Heart left ventricle (tissue), 16 donors: ENCODE data around the gene NAT8L. TPM values are rescaled to one million over a fixed set of nuclear protein-coding genes. Genes with fewer than 3 reads are reported as not detected.

Source experiments
- ATAC-seq, 4 donors: fragments of 200-7000 bp; cut with Tn5 transposase; one replicate each; pipeline ENCODE4 v1.9.1; 2020 to 2022; ENCODE audit warnings: moderate library complexity in 4 of 4, mild to moderate bottlenecking in 3 of 4, moderate number of reproducible peaks in 1 of 4
- DNase-seq, 5 donors: peaks; one replicate each; pipeline ENCODE4 v3.0.0-alpha.2; 2020
- H3K27ac ChIP-seq, 12 donors: fragments of 200-600 bp; sonication (generic) in 4 of 12; one replicate each; pipeline versions ENCODE4 v1.5.0 to v1.8.0; 2016 to 2022; ENCODE audit warnings: mild to moderate bottlenecking in 2 of 12
- H3K27me3 ChIP-seq, 9 donors: fragments of 200-600 bp; sonication (generic) in 2 of 9; one replicate each; pipeline versions ENCODE4 v1.5.1 to v1.8.0; 2016 to 2022; ENCODE audit warnings: mild to moderate bottlenecking in 3 of 9
- H3K36me3 ChIP-seq, 9 donors: fragments of 200-600 bp; sonication (generic) in 2 of 9; one replicate each; pipeline versions ENCODE4 v1.5.0 to v1.8.0; 2018 to 2022; ENCODE audit warnings: mild to moderate bottlenecking in 2 of 9
- H3K4me1 ChIP-seq, 12 donors: fragments of 200-600 bp; sonication (generic) in 4 of 12; one replicate each; pipeline versions ENCODE4 v1.5.0 to v1.8.0; 2016 to 2022; ENCODE audit warnings: mild to moderate bottlenecking in 3 of 12
- H3K4me3 ChIP-seq, 12 donors: fragments of 200-600 bp; sonication (generic) in 4 of 12; one replicate each; pipeline versions ENCODE4 v1.5.0 to v1.8.0; 2017 to 2022; ENCODE audit warnings: mild to moderate bottlenecking in 9 of 12, moderate library complexity in 4 of 12
- H3K9me3 ChIP-seq, 12 donors: fragments of 200-600 bp; sonication (generic) in 4 of 12; one replicate each; pipeline versions ENCODE4 v1.5.0 to v1.8.0; 2016 to 2022; ENCODE audit warnings: mild to moderate bottlenecking in 1 of 12
- POLR2A ChIP-seq, 2 donors: fragments of 450-650 bp; IDR thresholded peaks; one replicate each; pipeline ENCODE4 v1.6.1; 2017; ENCODE audit warnings: antibody characterized with exemption in 2 of 2, mild to moderate bottlenecking in 2 of 2, moderate library complexity in 2 of 2
- WGBS, 4 donors: extraction: QIAGEN DNeasy Blood & Tissue Kit in 2 of 4; methylation state at CpG; one replicate each; pipeline versions ENCODE4 v1.1.5 to v1.1.7; 2013 to 2018; 5-methylcytosine and 5-hydroxymethylcytosine counted together
- intact Hi-C, 10 donors: fragments of 100-400 bp; cut with DNase I; formaldehyde crosslinking; loops; one replicate each; pipeline versions ENCODE4 v1.11.1 to v1.14.2; 2022
- polyA plus RNA-seq, 2 donors: library from polyadenylated mRNA; stranded (reverse); fragments of 200-250 nt; gene quantifications; one replicate each; pipeline ENCODE4 v1.2.3, GENCODE V29; 2013
- total RNA-seq, 9 donors: library from RNA; depleted of rRNA in 2 of 9; stranded (reverse); fragments of >200 nt in 2 of 9; fragmentation: NEBNext Ultra II Directional in 3 of 9; extraction: Animal tissue kit (Norgen Biotek cat#: 25700) in 3 of 9; gene quantifications; one replicate each; pipeline versions ENCODE4 v1.1.0 to v1.2.4, GENCODE V29; 2016 to 2023
- TF ChIP-seq, protein P1 (sequence below), 12 donors: fragments of 200-600 bp; sonication (generic) in 4 of 12; IDR thresholded peaks; one replicate each; pipeline versions ENCODE4 v1.5.0 to v1.8.0; 2018 to 2022; ENCODE audit warnings: antibody characterized with exemption in 12 of 12, mild to moderate bottlenecking in 5 of 12
- donor health status: ischemic (EF 13 %, LVEDD 7.1; RV severe dilation, severe dysfunction).
- donor health status: healthy with polysubstance abuse.
- donor health status: DM: no; HTN: yes; CAD: no.
- donor health status: DM: no; HTN: no; CAD: no.
- donor health status: ischemic (EF 25% LVEDD 6.9; RV normal size, moderate dysfunction).
- donor health status: ischemic (EF 25% LVEDD 5.7; RV mildly dilated, moderate dysfunction).
- donor health status: healthy.
- donor health status: DM: yes; HTN: yes; CAD: no.
- donor health status: ischemic (EF 35%, LVEDD 5.7; RV mildly dilated, moderate dysfunction).
- donor health status: nonischemic (EF 11% LVEDD 7.7; RV severe dilation, severe dysfunction).
- donor health status: DM: yes; HTN: yes; CAD: no.
- donor health status: PGD.
- donor health status: ischemic (EF 29% LVEDD 5.4; RV normal size, mild dysfunction).
- donor health status: nonischemic (EF 23%, LVEDD 6.1; RV moderate dilation, normal function).

The NAT8L gene
- total and polyA plus RNA-seq, 11 donors: 0.19 to 3.1 (median 0.32) TPM

DNA sequence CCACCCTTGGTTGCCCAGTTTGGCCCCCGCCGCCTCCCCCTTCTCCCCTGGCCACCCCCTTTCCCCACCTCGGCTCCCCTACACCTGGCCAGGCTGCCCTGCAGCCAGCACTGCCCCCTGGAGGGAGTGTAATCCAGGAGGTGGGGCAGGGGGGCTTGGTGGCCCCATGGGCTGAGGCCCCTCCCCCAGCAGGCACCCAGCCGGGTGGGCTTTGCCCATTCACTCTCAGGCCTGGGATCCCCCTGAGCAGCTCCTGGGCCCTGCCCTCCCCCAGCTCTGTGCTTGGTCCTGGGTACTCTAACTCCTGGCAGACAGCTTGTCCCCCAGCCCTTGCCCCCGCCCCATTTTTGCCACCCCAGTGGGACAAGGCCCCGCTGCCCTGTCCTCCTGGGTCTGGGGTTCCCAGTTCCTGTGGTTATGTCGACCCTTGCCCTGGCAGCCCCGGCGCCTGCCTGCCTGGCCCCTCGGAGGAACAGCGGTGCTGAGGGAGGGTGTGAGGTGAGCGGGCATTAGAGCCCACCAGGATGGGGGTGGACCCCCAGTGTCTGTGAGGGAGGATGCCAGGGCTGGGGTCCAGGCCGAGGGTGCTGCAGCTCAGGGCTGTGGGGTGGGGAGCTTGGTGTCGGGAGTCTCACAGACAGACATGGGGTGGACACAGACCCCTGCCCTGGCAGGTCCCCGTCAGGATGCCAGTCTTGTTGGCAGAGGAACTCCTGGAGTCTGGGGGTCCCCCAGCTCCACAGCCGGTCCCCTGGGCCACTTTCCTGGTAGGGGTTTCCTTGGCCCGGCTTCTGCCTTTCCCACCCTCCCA, 10.2 kb downstream of the NAT8L start:
- WGBS, 4 donors: 76 to 82% (median 79%) methylated on average over 7 to 17 of the region's 17 CpGs
- ATAC-seq: no peak
- Histone ChIP-seq H3K4me1 (peaks cover 0 to 6% (median 0%) of the 10 kb centered on the region in 12 donors), H3K9me3 (no peaks in the 10 kb centered on the region), H3K27me3 (peaks cover 0 to 15% (median 0%) of the 10 kb centered on the region in 9 donors), H3K27ac (no peak overlapping the region), H3K36me3 (no peaks in the 10 kb centered on the region), H3K4me3 (no peak overlapping the region)
- TF ChIP-seq POLR2A (IDR thresholded peaks at IDR 0.05): no peak
- TF ChIP-seq, protein P1, sequence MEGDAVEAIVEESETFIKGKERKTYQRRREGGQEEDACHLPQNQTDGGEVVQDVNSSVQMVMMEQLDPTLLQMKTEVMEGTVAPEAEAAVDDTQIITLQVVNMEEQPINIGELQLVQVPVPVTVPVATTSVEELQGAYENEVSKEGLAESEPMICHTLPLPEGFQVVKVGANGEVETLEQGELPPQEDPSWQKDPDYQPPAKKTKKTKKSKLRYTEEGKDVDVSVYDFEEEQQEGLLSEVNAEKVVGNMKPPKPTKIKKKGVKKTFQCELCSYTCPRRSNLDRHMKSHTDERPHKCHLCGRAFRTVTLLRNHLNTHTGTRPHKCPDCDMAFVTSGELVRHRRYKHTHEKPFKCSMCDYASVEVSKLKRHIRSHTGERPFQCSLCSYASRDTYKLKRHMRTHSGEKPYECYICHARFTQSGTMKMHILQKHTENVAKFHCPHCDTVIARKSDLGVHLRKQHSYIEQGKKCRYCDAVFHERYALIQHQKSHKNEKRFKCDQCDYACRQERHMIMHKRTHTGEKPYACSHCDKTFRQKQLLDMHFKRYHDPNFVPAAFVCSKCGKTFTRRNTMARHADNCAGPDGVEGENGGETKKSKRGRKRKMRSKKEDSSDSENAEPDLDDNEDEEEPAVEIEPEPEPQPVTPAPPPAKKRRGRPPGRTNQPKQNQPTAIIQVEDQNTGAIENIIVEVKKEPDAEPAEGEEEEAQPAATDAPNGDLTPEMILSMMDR (IDR thresholded peaks at IDR 0.05): no peak
- intact Hi-C loops: no loop called here
- DNase-seq: peak in 3 of 5 donors; percentile 9 to 55 (median 17)

DNA sequence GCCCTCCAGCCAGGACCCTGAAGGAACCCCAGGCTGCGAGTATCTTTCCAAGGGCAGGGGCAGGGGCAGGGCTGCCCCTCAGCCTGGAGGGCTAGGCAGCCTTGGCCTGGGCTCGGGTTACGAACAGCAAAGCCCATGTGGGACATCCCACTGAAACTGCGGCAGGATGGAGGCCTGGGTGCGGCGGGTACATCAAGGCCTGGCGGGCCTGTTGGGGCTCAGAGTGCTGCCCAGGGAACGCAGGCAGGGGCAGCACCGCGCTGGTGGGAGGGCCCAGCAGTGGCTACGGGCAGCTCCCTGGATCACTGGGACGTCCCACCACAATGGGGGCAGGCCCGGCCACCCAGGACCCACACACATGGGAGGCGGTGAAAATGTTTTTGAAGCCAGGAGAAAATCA, 10.9 kb downstream of the NAT8L start:
- Histone ChIP-seq H3K27me3 (peaks cover 0 to 15% (median 0%) of the 10 kb centered on the region in 9 donors), H3K27ac (no peak overlapping the region), H3K9me3 (no peaks in the 10 kb centered on the region), H3K4me1 (peaks cover 0 to 6% (median 0%) of the 10 kb centered on the region in 12 donors), H3K36me3 (no peaks in the 10 kb centered on the region), H3K4me3 (no peak overlapping the region)
- ATAC-seq (no peak), DNase-seq (peak in 3 of 5 donors; percentile 4 to 53 (median 11))
- TF ChIP-seq POLR2A (IDR thresholded peaks at IDR 0.05): no peak
- TF ChIP-seq, protein P1 (IDR thresholded peaks at IDR 0.05): no peak
- intact Hi-C loops: no loop called here
- WGBS, 4 donors: 60 to 77% (median 71%) methylated on average over 1 to 14 of the region's 14 CpGs

DNA sequence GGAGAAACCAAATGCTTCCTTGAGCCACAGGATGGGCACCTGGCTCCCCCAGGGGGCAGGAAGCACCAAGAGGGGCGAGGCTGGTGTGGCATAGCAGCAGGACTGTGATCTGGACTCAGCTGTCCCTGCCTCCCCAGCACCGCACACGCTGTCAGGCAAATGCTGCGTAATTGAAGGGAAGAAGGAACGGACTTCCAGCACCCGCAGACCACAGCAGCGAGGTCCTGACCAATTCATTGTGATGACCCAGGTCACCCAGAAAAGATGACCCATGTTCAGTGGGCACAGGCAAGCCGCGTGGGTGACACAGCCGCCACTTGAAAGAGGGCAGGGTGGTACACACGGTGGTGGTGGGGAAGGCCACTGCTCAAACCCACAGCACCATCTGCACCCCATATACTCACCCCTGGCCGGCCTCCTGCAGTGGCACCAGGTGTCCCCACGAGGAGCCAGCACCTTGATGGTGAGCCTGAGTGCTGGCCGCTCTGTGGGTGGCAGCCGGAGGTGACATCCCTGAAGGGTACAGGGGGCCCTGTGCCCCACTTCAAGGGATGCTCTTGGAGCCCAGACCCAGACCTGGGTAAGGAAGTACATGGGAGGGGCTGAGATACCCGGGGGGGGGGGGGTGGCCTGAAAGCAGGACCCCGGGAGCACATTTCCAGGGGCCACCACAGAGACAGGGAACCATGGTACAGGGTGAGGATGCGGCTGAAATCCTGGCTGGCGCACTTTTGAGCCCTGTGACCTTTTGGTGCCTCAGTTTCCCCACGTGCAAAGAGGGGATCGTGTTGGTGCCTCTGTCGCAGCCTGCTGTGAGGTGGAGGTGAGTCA, 11.5 kb downstream of the NAT8L start:
- 79 to 86% (median 83%) methylated on average over 16 to 22 of the region's 22 CpGs for WGBS, 4 donors
- Histone ChIP-seq H3K27ac (no peak overlapping the region), H3K27me3 (peaks cover 0 to 15% (median 0%) of the 10 kb centered on the region in 9 donors), H3K36me3 (no peaks in the 10 kb centered on the region), H3K4me3 (no peak overlapping the region), H3K9me3 (no peaks in the 10 kb centered on the region), H3K4me1 (peaks cover 0 to 6% (median 0%) of the 10 kb centered on the region in 12 donors)
- intact Hi-C loops: no loop called here
- DNase-seq (peak in 2 of 5 donors; percentile 18 to 53), ATAC-seq (no peak)
- no peak for TF ChIP-seq POLR2A (IDR thresholded peaks at IDR 0.05)
- TF ChIP-seq, protein P1 (IDR thresholded peaks at IDR 0.05): no peak
